H1 (cell line): Measurements from ENCODE around the gene NWD2. TPM values are rescaled to one million over a fixed set of nuclear protein-coding genes. Genes with fewer than 3 reads are reported as not detected.

Experiments
- CTCF ChIA-PET: fragments of 300-600 bp; sonication (Branson Sonifier 250); formaldehyde crosslinking; loops from one replicate; lab custom pipeline; 2021; ENCODE audit not compliant: partially characterized antibody; lab: Charles Lee
- POLR2A ChIA-PET: fragments of 300-600 bp; sonication (Branson Sonifier 250); formaldehyde crosslinking; loops from one replicate; lab custom pipeline; 2021; ENCODE audit warnings: inconsistent platforms; ENCODE audit not compliant: partially characterized antibody; lab: Charles Lee
- DNase-seq, 2 experiments: peaks; one replicate each; pipeline versions ENCODE4 v3.0.0 to v3.0.0-alpha.2; 2010 to 2022; ENCODE audit warnings: low spot score in 2 of 2, low read depth in 1 of 2, mixed read lengths in 1 of 2
- FAIRE-seq: peaks from 2 replicates; lab custom pipeline; 2011; peaks lifted over from hg19 to GRCh38; lab: Jason Lieb, UNC
- H2AFZ ChIP-seq: 2 replicates; pipeline ENCODE4 v1.8.1; 2012; ENCODE audit warnings: low read length, inconsistent platforms
- H2AK5ac ChIP-seq: 2 replicates; pipeline ENCODE4 v1.6.1; 2013; ENCODE audit warnings: low read depth, low read length
- H2BK120ac ChIP-seq: replicated peaks from 2 replicates; pipeline ENCODE3; 2013; ENCODE audit warnings: low read depth, low read length, inconsistent platforms
- H2BK12ac ChIP-seq: 2 replicates; pipeline ENCODE4 v1.6.1; 2013; ENCODE audit warnings: low read depth, low read length
- H2BK15ac ChIP-seq: 2 replicates; pipeline ENCODE4 v1.6.1; 2013; ENCODE audit warnings: low read length
- H2BK20ac ChIP-seq: 2 replicates; pipeline ENCODE4 v1.6.1; 2013; ENCODE audit warnings: low read length
- H2BK5ac ChIP-seq: 2 replicates; pipeline ENCODE4 v1.6.1; 2013; ENCODE audit warnings: low read depth, low read length
- H3K14ac ChIP-seq: 2 replicates; pipeline ENCODE4 v1.6.1; 2013; ENCODE audit warnings: inconsistent platforms; ENCODE audit not compliant: insufficient read length
- H3K18ac ChIP-seq: 2 replicates; pipeline ENCODE4 v1.6.1; 2013; ENCODE audit warnings: low read length; ENCODE audit errors: extremely low read depth
- H3K23ac ChIP-seq: 2 replicates; pipeline ENCODE4 v1.6.1; 2013; ENCODE audit warnings: inconsistent platforms; ENCODE audit not compliant: insufficient read length
- H3K23me2 ChIP-seq: 2 replicates; pipeline ENCODE4 v1.6.1; 2013; ENCODE audit warnings: low read depth, low read length
- H3K27ac ChIP-seq: 2 replicates; pipeline ENCODE4 v1.6.1; 2011; ENCODE audit warnings: low read depth, low read length, inconsistent platforms
- H3K27me3 ChIP-seq, 4 experiments: replicated peaks in 1 of 4; 1 replicate in 1 of 4; 2 replicates in 3 of 4; pipeline versions ENCODE4 v1.6.1 to v1.8.1; 2011 to 2013; ENCODE audit warnings: low read length in 3 of 4, mild to moderate bottlenecking in 3 of 4, inconsistent platforms in 2 of 4, mixed read lengths in 2 of 4, moderate library complexity in 1 of 4; ENCODE audit not compliant: control insufficient read depth in 3 of 4, insufficient read depth in 3 of 4; ENCODE audit errors: extremely low read depth in 1 of 4
- H3K36me3 ChIP-seq, 4 experiments: 2 replicates each; pipeline versions ENCODE4 v1.6.1 to v1.8.1; 2011 to 2013; ENCODE audit warnings: mild to moderate bottlenecking in 4 of 4, low read length in 3 of 4, moderate library complexity in 2 of 4, control low read depth in 1 of 4, inconsistent platforms in 1 of 4; ENCODE audit not compliant: insufficient read depth in 4 of 4, control insufficient read depth in 2 of 4
- H3K4ac ChIP-seq: replicated peaks from 2 replicates; pipeline ENCODE3; 2013; ENCODE audit warnings: low read length, low read depth, mixed read lengths, inconsistent platforms; ENCODE audit not compliant: insufficient read length
- H3K4me1 ChIP-seq, 4 experiments: replicated peaks in 1 of 4; 1 replicate in 1 of 4; 2 replicates in 3 of 4; pipeline versions ENCODE4 v1.6.1 to v1.8.1; 2011 to 2013; ENCODE audit warnings: low read length in 3 of 4, inconsistent platforms in 2 of 4, mixed read lengths in 1 of 4; ENCODE audit not compliant: insufficient read depth in 4 of 4, control insufficient read depth in 3 of 4
- H3K4me2 ChIP-seq, 2 experiments: 2 replicates each; pipeline versions ENCODE4 v1.6.1 to v1.8.1; 2011 to 2013; ENCODE audit warnings: low read depth in 2 of 2, low read length in 2 of 2, control low read depth in 1 of 2, inconsistent platforms in 1 of 2, mild to moderate bottlenecking in 1 of 2; ENCODE audit not compliant: insufficient read depth in 1 of 2
- H3K4me3 ChIP-seq, 4 experiments: fragments of 200-600, 300-600 bp in 1 of 4; sonication (generic), shearing (Covaris generic), sonication (Bioruptor Twin) in 1 of 4; 2 replicates each; pipeline versions ENCODE4 v1.5.1 to v1.8.1; 2011 to 2016; ENCODE audit warnings: low read length in 4 of 4, low read depth in 3 of 4, control low read depth in 2 of 4, inconsistent platforms in 2 of 4, mild to moderate bottlenecking in 2 of 4, mixed read lengths in 1 of 4, moderate library complexity in 1 of 4; ENCODE audit not compliant: insufficient read depth in 2 of 4; ENCODE audit errors: extremely low read depth in 1 of 4
- H3K56ac ChIP-seq: replicated peaks from 2 replicates; pipeline ENCODE3; 2013; ENCODE audit warnings: low read depth, mild to moderate bottlenecking, mixed read lengths, low read length, inconsistent platforms; ENCODE audit not compliant: insufficient read length
- H3K79me1 ChIP-seq: 2 replicates; pipeline ENCODE4 v1.6.1; 2013; ENCODE audit warnings: low read depth, low read length, control low read depth
- H3K79me2 ChIP-seq, 2 experiments: 2 replicates each; pipeline versions ENCODE4 v1.6.1 to v1.8.1; 2012 to 2013; ENCODE audit warnings: low read length in 2 of 2, mild to moderate bottlenecking in 2 of 2, inconsistent platforms in 1 of 2; ENCODE audit not compliant: insufficient read depth in 2 of 2, control insufficient read depth in 1 of 2
- H3K9ac ChIP-seq, 4 experiments: replicated peaks in 1 of 4; 1 replicate in 1 of 4; 2 replicates in 3 of 4; pipeline versions ENCODE4 v1.6.1 to v1.8.1; 2011 to 2013; ENCODE audit warnings: low read depth in 3 of 4, low read length in 3 of 4, control low read depth in 2 of 4, mild to moderate bottlenecking in 2 of 4, moderate library complexity in 2 of 4, inconsistent platforms in 1 of 4; ENCODE audit errors: extremely low read depth in 1 of 4
- H3K9me3 ChIP-seq, 2 experiments: 2 replicates each; pipeline versions ENCODE4 v1.6.1 to v1.8.1; 2012 to 2013; ENCODE audit warnings: mild to moderate bottlenecking in 2 of 2, moderate library complexity in 2 of 2, control low read depth in 1 of 2, inconsistent platforms in 1 of 2, low read depth in 1 of 2, low read length in 1 of 2, mixed read lengths in 1 of 2; ENCODE audit not compliant: insufficient read depth in 2 of 2
- H4K20me1 ChIP-seq, 2 experiments: replicated peaks in 1 of 2; 2 replicates each; pipeline versions ENCODE3 to v1.8.1; 2011 to 2013; ENCODE audit warnings: inconsistent platforms in 2 of 2, low read length in 2 of 2, mild to moderate bottlenecking in 1 of 2; ENCODE audit not compliant: insufficient read depth in 2 of 2, control insufficient read depth in 1 of 2
- H4K5ac ChIP-seq: 2 replicates; pipeline ENCODE4 v1.6.1; 2013; ENCODE audit warnings: low read length, low read depth, mixed read lengths, inconsistent platforms; ENCODE audit not compliant: insufficient read length
- H4K8ac ChIP-seq: 2 replicates; pipeline ENCODE4 v1.8.0; 2013; ENCODE audit warnings: mild to moderate bottlenecking, moderate library complexity, low read length, inconsistent platforms; ENCODE audit not compliant: insufficient read depth; ENCODE audit errors: extremely low read depth
- H4K91ac ChIP-seq: replicated peaks from 2 replicates; pipeline ENCODE3; 2013; ENCODE audit warnings: low read length, mixed read lengths, inconsistent platforms; ENCODE audit not compliant: insufficient read length
- BCL11A ChIP-seq, 2 experiments: IDR thresholded peaks; one replicate each; pipeline ENCODE4 v1.6.1; 2011; ENCODE audit warnings: low read depth in 2 of 2, low read length in 2 of 2, mild to moderate bottlenecking in 2 of 2
- MAFK ChIP-seq: IDR thresholded peaks from 2 replicates; pipeline ENCODE4 v1.6.1; 2012; ENCODE audit warnings: low read depth, mild to moderate bottlenecking, improper control_type of control experiment, low read length
- POLR2AphosphoS5 ChIP-seq: IDR thresholded peaks from 2 replicates; pipeline ENCODE4 v1.6.1; 2011; ENCODE audit warnings: low read depth, low read length
- SAP30 ChIP-seq: fragments of 300-600 bp; sonication (generic); IDR thresholded peaks from 2 replicates; pipeline ENCODE4 v1.7.1; 2012; ENCODE audit warnings: low read length, moderate library complexity, mild to moderate bottlenecking, inconsistent platforms; ENCODE audit not compliant: insufficient read depth, insufficient replicate concordance
- SIN3A ChIP-seq, 2 experiments: IDR thresholded peaks in 1 of 2; conservative IDR thresholded peaks in 1 of 2; 2 replicates each; pipeline ENCODE4 v1.6.1; 2011 to 2012; ENCODE audit warnings: low read length in 2 of 2, improper control_type of control experiment in 1 of 2, low read depth in 1 of 2, mild to moderate bottlenecking in 1 of 2
- SIRT6 ChIP-seq: IDR thresholded peaks from one replicate; pipeline ENCODE4 v1.7.1; 2012; ENCODE audit warnings: low read length, inconsistent platforms
- WGBS, 2 experiments: shearing (Covaris generic) in 1 of 2; methylation state at CpG; one replicate each; pipeline versions ENCODE4 v1.1.6 to v1.1.7; 2013 to 2015; ENCODE audit warnings: low lambda C conversion rate in 2 of 2, mixed read lengths in 2 of 2, inconsistent platforms in 1 of 2, low coverage in 1 of 2, missing lambda C conversion rate in 1 of 2; ENCODE audit not compliant: insufficient replicate concordance in 2 of 2, insufficient coverage in 1 of 2, insufficient read length in 1 of 2; ENCODE audit errors: extremely low coverage in 1 of 2, missing lambda C conversion rate in 1 of 2; 5-methylcytosine and 5-hydroxymethylcytosine counted together
- polyA plus RNA-seq, 7 experiments: library from polyadenylated mRNA; depleted of rRNA in 3 of 7; stranded (reverse) in 5 of 7; unstranded in 2 of 7; fragments of >200 nt in 5 of 7; fragments of 200-250 nt in 2 of 7; gene quantifications; 1 replicate in 5 of 7; 2 replicates in 1 of 7; 4 replicates in 1 of 7; pipeline versions ENCODE4 v1.2.1 to v1.2.3, GENCODE V29; 2011 to 2013; ENCODE audit warnings: missing spikeins in 2 of 7, mixed read lengths in 2 of 7
- total RNA-seq: library from RNA; stranded (reverse); fragmentation: NEBNext Ultra II Directional; extraction: Animal tissue kit (Norgen Biotek cat#: 25700); gene quantifications from 2 replicates; pipeline ENCODE4 v1.2.1, GENCODE V29; 2021

NWD2 gene
- total and polyA plus RNA-seq, 2 of the 8 experiments (the other 6 are each of a cell fraction or from before 2014, with no cell fraction given): under 0.01 TPM; not detected in 1

DNA sequence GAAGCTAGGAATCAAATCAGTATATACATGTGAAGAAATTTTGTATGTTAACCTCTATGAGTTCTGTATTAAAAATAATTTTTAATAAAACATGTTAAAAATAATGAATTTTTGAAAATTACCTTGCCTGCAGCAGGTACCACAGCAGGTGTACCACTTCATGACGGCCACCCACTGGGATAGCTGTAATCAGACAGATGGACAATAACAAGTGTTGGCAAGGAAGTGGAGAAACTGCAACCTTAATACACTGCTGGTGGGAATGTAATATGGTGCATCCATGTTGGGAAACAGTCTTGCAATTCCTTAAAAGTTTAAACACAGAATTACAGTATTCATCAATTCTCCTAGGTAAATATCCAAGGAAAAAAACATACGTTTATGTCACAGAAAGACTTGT lies 232.1 kb downstream of the NWD2 start:
- no peak overlapping the region for H2BK15ac ChIP-seq
- H2BK20ac ChIP-seq: no peak overlapping the region
- no peak overlapping the region for H4K91ac ChIP-seq
- no peaks in the 10 kb centered on the region for H3K79me1 ChIP-seq
- H3K27me3 ChIP-seq: no peaks in the 10 kb centered on the region
- no peak for FAIRE-seq
- H3K4ac ChIP-seq: no peak overlapping the region
- no peak overlapping the region for H3K14ac ChIP-seq
- H2AK5ac ChIP-seq: no peak overlapping the region
- H3K36me3 ChIP-seq: no peaks in the 10 kb centered on the region
- H3K23me2 ChIP-seq: no peaks in the 10 kb centered on the region
- H3K23ac ChIP-seq: no peak overlapping the region
- no peak for TF ChIP-seq MAFK
- no peak for TF ChIP-seq SIN3A (conservative IDR thresholded peaks at IDR 0.05 in 1 of 2, IDR thresholded peaks at IDR 0.05 in 1 of 2; ENCODE audit: low read depth in 1 of 2, low read length in 2 of 2)
- no peak for TF ChIP-seq SAP30
- no peak for TF ChIP-seq POLR2AphosphoS5
- no peak for TF ChIP-seq BCL11A (IDR thresholded peaks at IDR 0.05; ENCODE audit: low read depth in 2 of 2, low read length in 2 of 2)
- TF ChIP-seq SIRT6: no peak
- TF ChIP-seq, all 59 proteins: peak for 0
- Histone ChIP-seq H3K9me3 (no peaks in the 10 kb centered on the region), H3K56ac (no peak overlapping the region), H2AFZ (no peak overlapping the region), H2BK120ac (no peak overlapping the region), H3K4me2 (no peak overlapping the region), H4K5ac (no peak overlapping the region), H3K4me3 (no peak overlapping the region), H2BK5ac (no peak overlapping the region), H3K9ac (no peak overlapping the region), H3K79me2 (no peaks in the 10 kb centered on the region), H3K4me1 (no peaks in the 10 kb centered on the region), H4K20me1 (peaks cover 0 to 2% of the 10 kb centered on the region in 2 experiments), H4K8ac (no peak overlapping the region), H3K18ac (no peak overlapping the region), H2BK12ac (no peak overlapping the region), H3K27ac (no peak overlapping the region)
- ChIA-PET POLR2A (no interaction called here), CTCF (no interaction called here)
- WGBS, 2 experiments: 82% methylated on average over 2 of the region's 2 CpGs; no CpG with 5 or more reads in 1 of the 2 experiments
- no peak for DNase-seq
